HAP-1 (cell line): ENCODE data around the gene GAS5.
A peak's percentile ranks its signal among the peaks of the same experiment; 100 is the strongest.

ENCODE experiments used
- DNase-seq, 2 experiments: peaks; one replicate each; pipeline ENCODE4 v3.0.0-alpha.2; 2016 to 2020; ENCODE audit warnings: low spot score in 2 of 2
- H3K27me3 ChIP-seq: fragments of 250-450 bp; sonication (Bioruptor Pico); 2 replicates; pipeline ENCODE4 v1.5.1; 2020; ENCODE audit warnings: low read depth, mild to moderate bottlenecking, moderate library complexity
- H3K36me3 ChIP-seq: fragments of 250-450 bp; sonication (Bioruptor Pico); replicated peaks from 2 replicates; pipeline ENCODE4 v1.5.1; 2020; ENCODE audit warnings: mild to moderate bottlenecking
- H3K4me1 ChIP-seq: fragments of 250-450 bp; sonication (Bioruptor Pico); 2 replicates; pipeline ENCODE4 v1.5.1; 2020; ENCODE audit warnings: mild to moderate bottlenecking
- H3K4me3 ChIP-seq: fragments of 250-450 bp; sonication (Bioruptor Pico); 2 replicates; pipeline ENCODE4 v1.5.1; 2020; ENCODE audit warnings: mild to moderate bottlenecking, moderate library complexity
- H3K9me3 ChIP-seq: fragments of 250-450 bp; sonication (Bioruptor Pico); 2 replicates; pipeline ENCODE4 v1.5.1; 2020; ENCODE audit warnings: mild to moderate bottlenecking, moderate library complexity
- in situ Hi-C: fragments of 300-500 bp; cut with MboI; formaldehyde crosslinking; loops from 3 replicates; pipeline ENCODE4 v1.14.3; 2020; ENCODE audit warnings: low sequenced_read_pairs, inconsistent platforms, mixed read lengths

Gene GAS5

DNA sequence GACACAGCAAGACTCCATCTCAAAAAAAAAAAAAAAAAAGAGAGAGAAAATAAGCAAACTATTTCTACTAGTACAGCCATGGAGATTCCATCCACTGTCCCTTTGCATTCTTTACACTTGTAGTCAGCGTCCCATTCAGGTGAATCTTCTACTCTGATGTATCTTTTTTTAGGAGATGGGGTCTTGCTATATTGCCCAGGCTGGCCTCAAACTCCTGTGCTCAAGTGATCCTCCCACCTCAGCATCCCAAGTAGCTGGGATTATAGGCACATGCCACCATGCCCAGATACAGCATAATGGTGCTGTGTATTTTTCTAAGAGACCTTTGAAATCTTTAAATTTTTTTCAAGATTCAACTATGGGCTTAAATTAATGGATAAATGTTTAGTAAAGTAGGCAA is 35.0 kb downstream of the GAS5 start:
- Histone ChIP-seq H3K4me3 (no peak overlapping the region), H3K36me3 (peaks cover 65% of the 10 kb centered on the region), H3K9me3 (no peaks in the 10 kb centered on the region), H3K27me3 (no peaks in the 10 kb centered on the region), H3K4me1 (peaks cover 9% of the 10 kb centered on the region)
- in situ Hi-C loops, result no loop called here
- no peak for DNase-seq

DNA sequence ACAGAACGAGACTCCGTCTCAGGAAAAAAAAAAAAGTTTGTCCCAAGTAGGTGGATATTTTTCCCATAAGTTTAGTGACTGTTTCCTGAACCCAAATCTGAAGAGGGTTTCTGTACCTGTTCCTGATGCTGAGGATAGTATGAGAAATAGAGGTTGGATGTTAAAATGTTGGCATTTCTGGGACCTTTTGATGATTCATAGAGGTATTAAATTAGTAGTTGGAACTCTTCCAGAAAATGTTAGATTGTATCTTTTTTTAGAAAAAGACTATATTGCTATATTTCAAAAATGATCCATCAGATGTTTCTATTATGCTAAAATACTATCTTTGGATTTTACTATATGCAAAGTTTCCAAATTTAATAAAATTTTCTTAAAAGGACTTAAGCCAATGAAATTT is 40.2 kb downstream of the GAS5 start:
- Histone ChIP-seq H3K9me3 (no peaks in the 10 kb centered on the region), H3K36me3 (peaks cover 24% of the 10 kb centered on the region), H3K4me3 (no peak overlapping the region), H3K4me1 (peaks cover 17% of the 10 kb centered on the region), H3K27me3 (no peaks in the 10 kb centered on the region)
- DNase-seq, result no peak
- in situ Hi-C loops, result loop anchor here (10.0 kb wide), 1 partner anchor 403 kb away; no protein-coding TSS in a partner anchor

DNA sequence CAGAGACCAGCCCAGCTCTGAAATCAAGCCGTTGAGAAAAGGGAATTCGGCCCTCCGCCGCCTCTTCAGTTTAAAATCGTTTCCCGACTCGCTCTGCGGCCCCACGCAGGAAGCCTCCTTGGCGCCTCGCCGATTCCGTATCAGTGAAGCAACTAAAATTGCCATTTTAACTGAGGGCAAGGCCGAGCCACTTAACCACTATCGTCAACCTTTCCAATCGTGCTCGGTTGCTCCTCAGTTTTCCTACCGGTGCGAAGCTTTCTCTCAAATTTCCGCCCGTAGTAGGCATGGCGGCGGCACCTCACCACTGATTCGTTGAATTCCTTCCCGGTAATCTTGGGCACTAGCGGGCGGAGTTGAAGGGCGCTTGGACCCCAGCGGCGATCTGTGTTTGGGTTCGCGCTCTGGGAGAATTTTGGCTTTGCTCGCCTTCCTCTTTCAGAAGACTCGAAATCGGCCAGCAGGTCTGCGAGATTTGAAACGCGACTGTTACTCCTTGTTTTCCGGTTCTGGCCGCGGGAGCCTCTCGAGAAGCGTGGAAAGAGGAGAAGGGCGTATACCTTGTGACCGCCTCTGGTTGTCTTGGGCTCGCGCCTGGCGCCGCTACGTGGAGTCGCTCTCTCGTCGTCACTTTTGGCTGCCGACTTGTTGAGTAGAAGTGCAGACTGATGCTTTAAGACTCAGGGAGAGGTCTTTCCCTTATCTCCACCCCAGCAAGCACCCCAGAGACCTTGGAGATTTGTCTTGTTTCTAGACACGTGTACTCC is 43.3 kb downstream of the GAS5 start, which contains the start of the genes CENPL and DARS2:
Gene CENPL, minus strand, starts transcription at position 569 of the 767 bp plus-strand sequence. CDS start 13,584 bp downstream, outside the sequence.
Gene DARS2, plus strand, starts transcription at position 359 of the 767 bp plus-strand sequence. CDS start 557 bp downstream, outside the sequence.
- peaks cover 28% of the 10 kb centered on the region for H3K36me3 ChIP-seq
- in situ Hi-C loops, result loop anchor here (10.0 kb wide), 1 partner anchor 400 kb away; no protein-coding TSS in a partner anchor
- H3K9me3 ChIP-seq, result no peaks in the 10 kb centered on the region
- no peaks in the 10 kb centered on the region for H3K27me3 ChIP-seq
- peak; percentile 95 to 98 for DNase-seq
- peaks cover 21% of the 10 kb centered on the region for H3K4me1 ChIP-seq
- H3K4me3 ChIP-seq, result peak within 1 kb of the TSS; percentile 68

DNA sequence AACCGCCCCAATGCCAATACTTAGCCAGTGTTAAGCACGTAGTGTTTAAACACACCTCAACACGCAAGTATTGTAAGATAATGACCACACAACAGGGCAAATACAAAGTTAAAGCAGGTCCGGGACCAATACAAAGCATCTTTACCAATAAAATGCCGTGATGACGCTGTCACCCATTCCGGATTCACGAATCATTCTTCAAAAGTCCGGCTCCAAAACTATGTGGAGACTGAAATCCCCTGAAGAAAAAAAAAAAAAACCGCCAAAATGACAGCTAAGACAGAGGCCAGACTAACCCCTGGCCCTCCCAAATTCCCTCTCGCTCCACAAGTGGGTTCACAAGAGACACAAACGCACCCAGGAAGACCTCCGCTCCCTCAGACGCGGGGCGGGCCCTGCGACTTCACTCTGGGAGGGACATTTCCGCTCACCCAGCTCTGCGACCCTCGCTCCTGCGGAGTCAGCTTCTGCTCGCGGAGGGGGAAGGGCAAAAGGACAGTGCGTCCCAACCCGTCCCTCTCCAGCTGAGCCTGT is 43.9 kb downstream of the GAS5 start:
- H3K36me3 ChIP-seq, result peaks cover 26% of the 10 kb centered on the region
- no peak for DNase-seq
- H3K9me3 ChIP-seq, result no peaks in the 10 kb centered on the region
- in situ Hi-C loops, result loop anchor here (10.0 kb wide), 1 partner anchor 399 kb away; no protein-coding TSS in a partner anchor
- peaks cover 21% of the 10 kb centered on the region for H3K4me1 ChIP-seq
- peak overlapping the region; percentile 68 for H3K4me3 ChIP-seq
- no peaks in the 10 kb centered on the region for H3K27me3 ChIP-seq

DNA sequence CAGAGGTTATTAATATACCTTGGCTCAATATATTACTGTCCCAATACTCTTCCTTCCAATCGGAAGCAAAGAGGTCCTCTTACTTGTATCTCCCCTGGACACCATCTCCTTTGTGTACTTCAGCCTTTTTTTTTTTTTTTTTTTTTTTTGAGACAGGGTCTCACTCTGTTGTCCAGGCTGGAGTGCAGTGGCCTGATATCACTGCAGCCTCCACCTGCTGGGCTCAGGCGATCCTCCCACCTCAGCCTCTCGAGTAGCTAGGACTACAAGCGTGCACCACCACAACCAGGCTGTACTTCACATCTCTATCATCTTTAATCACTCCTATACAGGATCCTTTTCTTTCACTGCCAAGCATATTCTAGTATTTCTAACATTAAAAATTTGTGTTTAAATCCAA is 46.1 kb downstream of the GAS5 start:
- Histone ChIP-seq H3K4me3 (no peak overlapping the region), H3K27me3 (no peaks in the 10 kb centered on the region), H3K4me1 (peaks cover 18% of the 10 kb centered on the region), H3K9me3 (no peaks in the 10 kb centered on the region), H3K36me3 (peaks cover 37% of the 10 kb centered on the region)
- no peak for DNase-seq
- in situ Hi-C loops, result loop anchor here (10.0 kb wide), 1 partner anchor 397 kb away; no protein-coding TSS in a partner anchor

DNA sequence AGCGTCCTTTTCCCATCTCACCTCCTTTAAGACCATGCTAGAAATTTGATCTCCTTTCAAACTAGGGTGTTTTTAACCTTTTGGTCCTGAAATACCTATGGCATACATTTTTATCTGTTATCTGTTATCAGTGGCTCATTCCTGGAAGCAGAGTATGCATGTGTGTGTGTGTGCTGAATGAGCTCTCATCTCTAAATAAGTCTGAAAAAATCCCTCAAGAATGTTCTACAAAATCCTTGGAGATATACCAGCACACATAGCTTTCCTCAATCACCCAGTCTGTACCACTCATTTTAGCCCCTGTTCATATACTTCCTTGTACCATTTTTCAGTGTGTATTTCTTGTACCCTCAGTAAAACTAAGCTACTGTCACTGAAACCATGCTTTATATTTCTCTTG is 49.3 kb downstream of the GAS5 start:
- DNase-seq, result no peak
- in situ Hi-C loops, result no loop called here
- Histone ChIP-seq H3K4me1 (peaks cover 18% of the 10 kb centered on the region), H3K36me3 (peaks cover 37% of the 10 kb centered on the region), H3K9me3 (no peaks in the 10 kb centered on the region), H3K4me3 (no peak overlapping the region), H3K27me3 (no peaks in the 10 kb centered on the region)
